HFF-Myc (cell line): ENCODE data around the gene HMGB1.

Experiments
- DNase-seq: peaks from one replicate; pipeline ENCODE4 v3.0.0-alpha.2; 2011; ENCODE audit warnings: low read depth; ENCODE audit errors: extremely low read depth
- H3K4me3 ChIP-seq: replicated peaks from 2 replicates; pipeline ENCODE4 v1.5.1; 2011; ENCODE audit warnings: low read depth, mild to moderate bottlenecking, control low read depth, low read length
- TF ChIP-seq, protein P1 (sequence below): IDR thresholded peaks from 2 replicates; pipeline ENCODE4 v1.5.1; 2012; ENCODE audit warnings: mild to moderate bottlenecking, low read depth, low read length, control low read depth; ENCODE audit errors: missing control alignments

Gene HMGB1

DNA sequence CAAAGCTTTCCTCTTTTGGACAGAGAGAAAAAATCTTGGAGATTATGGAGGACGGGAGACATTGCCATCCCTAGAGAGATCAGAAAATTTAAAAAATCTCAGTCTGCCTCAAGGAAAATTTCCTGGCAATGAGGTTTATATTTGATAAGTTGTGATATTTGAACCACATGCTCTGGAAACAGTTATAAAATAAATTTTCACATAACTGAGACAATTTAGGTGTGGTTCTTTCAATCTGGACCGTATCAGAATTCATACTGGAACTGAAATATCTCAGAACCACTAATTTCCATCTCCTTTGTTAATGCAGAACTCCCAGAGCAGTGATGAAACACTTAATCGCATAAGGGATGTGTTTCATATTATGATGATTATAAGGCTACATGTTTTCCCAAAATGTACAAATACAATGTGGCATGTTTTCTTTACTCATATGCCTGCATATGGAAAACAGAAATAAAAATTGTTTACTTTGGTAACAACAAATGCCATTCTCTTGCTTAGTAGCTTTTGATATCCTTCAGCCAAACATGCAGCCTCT is 29.8 kb downstream of the HMGB1 start:
- no peak overlapping the region for H3K4me3 ChIP-seq
- TF ChIP-seq, protein P1, sequence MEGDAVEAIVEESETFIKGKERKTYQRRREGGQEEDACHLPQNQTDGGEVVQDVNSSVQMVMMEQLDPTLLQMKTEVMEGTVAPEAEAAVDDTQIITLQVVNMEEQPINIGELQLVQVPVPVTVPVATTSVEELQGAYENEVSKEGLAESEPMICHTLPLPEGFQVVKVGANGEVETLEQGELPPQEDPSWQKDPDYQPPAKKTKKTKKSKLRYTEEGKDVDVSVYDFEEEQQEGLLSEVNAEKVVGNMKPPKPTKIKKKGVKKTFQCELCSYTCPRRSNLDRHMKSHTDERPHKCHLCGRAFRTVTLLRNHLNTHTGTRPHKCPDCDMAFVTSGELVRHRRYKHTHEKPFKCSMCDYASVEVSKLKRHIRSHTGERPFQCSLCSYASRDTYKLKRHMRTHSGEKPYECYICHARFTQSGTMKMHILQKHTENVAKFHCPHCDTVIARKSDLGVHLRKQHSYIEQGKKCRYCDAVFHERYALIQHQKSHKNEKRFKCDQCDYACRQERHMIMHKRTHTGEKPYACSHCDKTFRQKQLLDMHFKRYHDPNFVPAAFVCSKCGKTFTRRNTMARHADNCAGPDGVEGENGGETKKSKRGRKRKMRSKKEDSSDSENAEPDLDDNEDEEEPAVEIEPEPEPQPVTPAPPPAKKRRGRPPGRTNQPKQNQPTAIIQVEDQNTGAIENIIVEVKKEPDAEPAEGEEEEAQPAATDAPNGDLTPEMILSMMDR: no peak
- no peak for DNase-seq

DNA sequence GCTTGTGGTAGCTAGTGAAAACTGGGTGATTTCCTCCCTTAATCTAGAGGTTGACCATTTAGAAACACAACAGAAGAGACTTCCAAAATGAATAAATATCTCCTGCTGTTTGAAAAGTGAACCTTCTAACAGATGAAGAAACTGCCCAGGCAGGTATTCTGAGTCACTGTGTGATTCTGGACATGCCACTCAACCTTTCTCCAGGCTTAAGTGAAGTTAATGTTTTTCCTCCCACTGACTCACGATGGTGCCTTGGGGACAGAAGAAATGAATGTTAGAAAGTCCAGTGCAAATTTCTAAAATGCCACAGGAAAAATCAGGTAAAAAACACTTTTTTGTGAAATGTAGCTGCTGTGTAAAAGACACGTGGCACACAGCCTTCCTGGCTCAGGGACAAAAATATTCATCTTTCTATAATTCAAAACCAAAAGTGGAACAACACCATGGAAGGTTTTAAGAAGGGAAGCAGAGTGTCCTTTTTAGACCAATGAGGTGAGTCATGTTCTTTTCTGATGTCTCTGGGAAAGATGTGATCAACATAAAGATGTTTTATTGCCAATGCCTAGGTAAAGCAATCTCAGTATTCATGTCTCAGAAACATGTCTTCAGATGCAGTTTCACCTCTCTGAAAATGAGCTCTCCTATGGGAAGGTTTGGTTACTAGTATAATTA is 34.3 kb downstream of the HMGB1 start:
- H3K4me3 ChIP-seq: no peak overlapping the region
- TF ChIP-seq, protein P1: no peak
- DNase-seq: no peak

- DNase-seq: no peak
- TF ChIP-seq, protein P1: no peak
- no peak overlapping the region for H3K4me3 ChIP-seq
These were observed 35.7 kb downstream of the HMGB1 start for GRCh38 chr13:30429721-30430694.

DNA sequence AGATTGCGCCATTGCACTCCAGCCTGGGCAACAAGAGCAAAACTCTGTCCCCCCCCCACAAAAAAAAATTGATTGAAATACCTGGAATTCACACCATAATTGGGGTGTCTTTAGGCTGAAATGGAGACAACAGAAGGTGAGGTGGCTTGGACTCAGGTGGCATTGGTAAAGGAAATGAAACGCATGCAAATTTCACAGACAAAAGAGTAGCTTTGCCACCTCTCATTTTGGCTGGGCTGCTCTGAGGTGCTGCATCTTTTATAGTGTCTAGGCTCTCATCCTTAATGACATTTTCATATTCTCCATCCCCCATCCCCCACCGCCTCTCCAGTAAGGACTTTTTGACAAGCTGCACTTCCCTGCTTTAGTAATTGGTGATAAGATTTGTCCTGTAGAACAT is 36.5 kb downstream of the HMGB1 start:
- TF ChIP-seq, protein P1: no peak
- no peak overlapping the region for H3K4me3 ChIP-seq
- no peak for DNase-seq

GRCh38 chr13:30423891-30424290 is 41.8 kb downstream of the HMGB1 start:
- no peak for DNase-seq
- TF ChIP-seq, protein P1: no peak
- no peak overlapping the region for H3K4me3 ChIP-seq

DNA sequence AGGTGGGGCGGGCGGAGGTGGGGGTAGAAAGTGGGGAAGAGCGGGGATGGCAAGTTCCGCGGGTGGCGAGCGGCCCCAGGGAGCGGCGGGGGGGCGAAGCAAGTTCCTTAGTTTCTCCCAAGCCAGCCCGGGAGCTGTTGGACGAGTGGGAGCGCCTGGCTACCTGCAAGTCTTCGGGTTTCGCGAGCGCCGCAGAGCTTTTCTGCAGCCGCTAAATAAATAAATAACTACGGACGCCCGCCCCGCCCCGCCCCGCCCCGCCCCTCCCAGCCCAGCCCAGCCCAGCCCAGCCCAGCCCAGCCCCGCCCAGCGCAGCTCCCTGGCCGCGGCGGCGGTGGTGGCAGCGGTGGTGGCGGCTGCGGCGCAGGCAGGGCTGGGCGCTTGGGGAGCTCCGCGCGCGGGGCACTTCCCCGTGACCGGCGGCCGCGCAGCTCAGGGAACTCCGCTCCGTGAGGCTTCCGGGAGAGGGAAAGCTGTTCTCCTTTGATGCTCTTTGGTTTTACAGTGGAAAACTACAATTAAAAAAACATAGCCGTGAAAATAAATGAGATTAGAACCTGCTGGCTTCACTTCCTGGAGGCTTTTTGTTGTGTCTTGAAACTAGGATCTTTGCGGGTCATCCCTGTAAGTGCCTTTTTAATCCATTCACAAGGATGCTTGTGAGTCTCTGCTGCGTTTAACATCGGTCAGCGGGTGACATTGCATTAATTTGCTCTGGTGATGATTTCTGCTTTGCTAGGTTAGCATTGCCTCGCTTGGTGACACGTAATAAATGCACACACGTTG is 43.5 kb downstream of the HMGB1 start, which contains the start of gene UBE2L5:
Gene UBE2L5 (plus strand): TSS at position 440 of the 786 bp plus-strand sequence. CDS start 5,498 bp downstream, outside the sequence.
- peak within 1 kb of the TSS; percentile 54 for H3K4me3 ChIP-seq
- TF ChIP-seq, protein P1: no peak
- DNase-seq: no peak
